Parathyroid adenoma (tissue), 2 donors: ENCODE measurements around the gene DYDC1.
"Not testable (repeated sequence)": the region's sequence is repeated elsewhere in the genome, so short reads cannot be mapped to it uniquely, and the experiment has no call there.

Experiments
- H2AFZ ChIP-seq: fragments of 300-600 bp; sonication (generic); one replicate; pipeline ENCODE4 v1.7.0; 2017; ENCODE audit warnings: antibody characterized with exemption, mild to moderate bottlenecking
- H3K27ac ChIP-seq: fragments of 300-600 bp; sonication (generic); one replicate; pipeline ENCODE4 v1.7.0; 2017
- H3K27me3 ChIP-seq: fragments of 300-600 bp; sonication (generic); one replicate; pipeline ENCODE4 v1.7.0; 2017; ENCODE audit warnings: low read length; ENCODE audit not compliant: control insufficient read depth, insufficient read depth
- H3K36me3 ChIP-seq: fragments of 300-600 bp; sonication (generic); one replicate; pipeline ENCODE4 v1.7.0; 2017; ENCODE audit warnings: low read length; ENCODE audit not compliant: control insufficient read depth, insufficient read depth
- H3K4me1 ChIP-seq: fragments of 300-600 bp; sonication (generic); one replicate; pipeline ENCODE4 v1.7.0; 2017; ENCODE audit warnings: control low read depth
- H3K4me2 ChIP-seq: fragments of 300-600 bp; sonication (generic); one replicate; pipeline ENCODE4 v1.7.0; 2017; ENCODE audit warnings: low read length
- H3K4me3 ChIP-seq: fragments of 300-600 bp; sonication (generic); one replicate; pipeline ENCODE4 v1.7.0; 2017; ENCODE audit warnings: low read depth, low read length
- H3K79me2 ChIP-seq: fragments of 300-600 bp; sonication (generic); one replicate; pipeline ENCODE4 v1.7.0; 2017; ENCODE audit warnings: control low read depth
- H3K9ac ChIP-seq: fragments of 300-600 bp; sonication (generic); one replicate; pipeline ENCODE4 v1.7.0; 2017; ENCODE audit warnings: mild to moderate bottlenecking
- H3K9me3 ChIP-seq: fragments of 300-600 bp; sonication (generic); one replicate; pipeline ENCODE4 v1.7.0; 2017; ENCODE audit warnings: low read length; ENCODE audit not compliant: control insufficient read depth
- TF ChIP-seq, protein P1 (sequence below): fragments of 300-600 bp; sonication (generic); IDR thresholded peaks from one replicate; pipeline ENCODE4 v1.7.0; 2017; ENCODE audit warnings: antibody characterized with exemption, mild to moderate bottlenecking
- donor health status: primary hyperparathyroidism.

The DYDC1 gene

DNA sequence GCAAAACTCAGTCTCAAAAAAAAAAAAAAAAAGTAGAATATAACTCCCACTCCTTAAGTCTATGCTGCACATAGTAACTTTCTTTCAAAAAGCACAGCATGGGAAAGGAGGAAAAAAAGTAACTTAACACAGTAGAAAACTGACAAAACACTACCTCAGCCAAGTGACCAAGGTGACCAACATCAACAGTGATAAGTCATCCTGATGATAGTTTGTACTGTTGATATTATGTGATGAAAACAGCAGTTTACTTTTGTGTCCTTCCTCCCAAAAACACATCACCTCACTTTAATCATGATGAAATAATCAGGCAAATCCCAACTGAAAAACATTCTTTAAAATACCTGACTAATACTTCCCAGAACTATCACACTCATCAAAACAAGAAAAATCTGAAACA lies 37.8 kb downstream of the DYDC1 start:
- TF ChIP-seq, protein P1, sequence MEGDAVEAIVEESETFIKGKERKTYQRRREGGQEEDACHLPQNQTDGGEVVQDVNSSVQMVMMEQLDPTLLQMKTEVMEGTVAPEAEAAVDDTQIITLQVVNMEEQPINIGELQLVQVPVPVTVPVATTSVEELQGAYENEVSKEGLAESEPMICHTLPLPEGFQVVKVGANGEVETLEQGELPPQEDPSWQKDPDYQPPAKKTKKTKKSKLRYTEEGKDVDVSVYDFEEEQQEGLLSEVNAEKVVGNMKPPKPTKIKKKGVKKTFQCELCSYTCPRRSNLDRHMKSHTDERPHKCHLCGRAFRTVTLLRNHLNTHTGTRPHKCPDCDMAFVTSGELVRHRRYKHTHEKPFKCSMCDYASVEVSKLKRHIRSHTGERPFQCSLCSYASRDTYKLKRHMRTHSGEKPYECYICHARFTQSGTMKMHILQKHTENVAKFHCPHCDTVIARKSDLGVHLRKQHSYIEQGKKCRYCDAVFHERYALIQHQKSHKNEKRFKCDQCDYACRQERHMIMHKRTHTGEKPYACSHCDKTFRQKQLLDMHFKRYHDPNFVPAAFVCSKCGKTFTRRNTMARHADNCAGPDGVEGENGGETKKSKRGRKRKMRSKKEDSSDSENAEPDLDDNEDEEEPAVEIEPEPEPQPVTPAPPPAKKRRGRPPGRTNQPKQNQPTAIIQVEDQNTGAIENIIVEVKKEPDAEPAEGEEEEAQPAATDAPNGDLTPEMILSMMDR = no peak
- H3K36me3 ChIP-seq = no peaks in the 10 kb centered on the region
- H3K9ac ChIP-seq = no peak overlapping the region
- no peaks in the 10 kb centered on the region for H3K4me1 ChIP-seq
- no peaks in the 10 kb centered on the region for H3K79me2 ChIP-seq
- H3K27me3 ChIP-seq = no peaks in the 10 kb centered on the region
- no peak overlapping the region for H3K27ac ChIP-seq
- H2AFZ ChIP-seq = no peak overlapping the region
- H3K4me3 ChIP-seq = no peak overlapping the region
- no peak overlapping the region for H3K4me2 ChIP-seq
- H3K9me3 ChIP-seq = no peaks in the 10 kb centered on the region

DNA sequence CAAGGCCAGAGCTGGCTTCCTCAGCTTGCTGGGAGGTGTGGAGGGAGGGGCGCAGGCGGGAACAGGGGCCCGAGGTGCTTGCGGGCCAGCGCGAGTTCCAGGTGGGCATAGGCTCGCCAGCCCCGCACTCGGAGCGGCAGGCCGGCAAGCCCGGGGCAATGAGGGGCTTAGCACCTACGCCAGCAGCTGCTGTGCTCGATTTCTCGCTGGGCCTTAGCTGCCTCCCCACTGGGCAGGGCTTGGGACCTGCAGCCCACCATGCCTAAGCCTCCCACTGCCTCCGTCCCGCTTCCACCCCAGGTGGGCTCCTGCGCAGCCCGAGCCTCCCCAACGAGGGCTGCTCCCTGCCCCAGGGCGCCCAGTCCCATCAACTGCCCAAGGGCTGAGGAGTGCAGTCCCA lies 41.2 kb downstream of the DYDC1 start:
- no peak overlapping the region for H3K4me3 ChIP-seq
- TF ChIP-seq, protein P1 = no peak

DNA sequence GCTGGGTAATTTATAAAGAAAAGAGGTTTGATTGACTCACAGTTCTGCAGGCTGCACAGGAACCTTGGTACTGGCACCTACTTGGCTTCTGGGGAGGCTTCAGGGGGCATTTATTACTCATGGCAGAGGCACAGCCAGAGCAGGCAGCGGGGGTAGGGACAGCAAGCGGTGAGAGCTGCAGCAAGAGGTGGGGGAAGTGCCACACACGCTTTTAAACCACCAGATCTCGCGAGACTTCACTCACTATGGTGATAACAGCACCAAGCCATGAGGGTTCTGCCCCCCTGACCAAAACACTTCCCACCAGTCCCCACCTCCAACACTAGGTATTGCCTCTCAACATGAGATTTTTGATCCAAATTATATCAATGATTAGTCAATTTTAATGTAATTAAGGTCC lies 43.0 kb downstream of the DYDC1 start:
- no peak overlapping the region for H2AFZ ChIP-seq
- no peaks in the 10 kb centered on the region for H3K27me3 ChIP-seq
- H3K4me3 ChIP-seq = no peak overlapping the region
- H3K36me3 ChIP-seq = no peaks in the 10 kb centered on the region
- no peak overlapping the region for H3K4me2 ChIP-seq
- H3K9me3 ChIP-seq = no peaks in the 10 kb centered on the region
- H3K79me2 ChIP-seq = no peaks in the 10 kb centered on the region
- H3K4me1 ChIP-seq = no peaks in the 10 kb centered on the region
- H3K27ac ChIP-seq = no peak overlapping the region
- TF ChIP-seq, protein P1 = no peak
- no peak overlapping the region for H3K9ac ChIP-seq

More for the DNA sequence above, 41.2 kb downstream of the DYDC1 start:
- no peaks in the 10 kb centered on the region for H3K27me3 ChIP-seq
- H3K79me2 ChIP-seq = no peaks in the 10 kb centered on the region
- no peak overlapping the region for H3K4me2 ChIP-seq
- no peak overlapping the region for H2AFZ ChIP-seq
- no peak overlapping the region for H3K9ac ChIP-seq
- H3K9me3 ChIP-seq = no peaks in the 10 kb centered on the region
- no peaks in the 10 kb centered on the region for H3K4me1 ChIP-seq
- no peak overlapping the region for H3K27ac ChIP-seq
- H3K36me3 ChIP-seq = no peaks in the 10 kb centered on the region

DNA sequence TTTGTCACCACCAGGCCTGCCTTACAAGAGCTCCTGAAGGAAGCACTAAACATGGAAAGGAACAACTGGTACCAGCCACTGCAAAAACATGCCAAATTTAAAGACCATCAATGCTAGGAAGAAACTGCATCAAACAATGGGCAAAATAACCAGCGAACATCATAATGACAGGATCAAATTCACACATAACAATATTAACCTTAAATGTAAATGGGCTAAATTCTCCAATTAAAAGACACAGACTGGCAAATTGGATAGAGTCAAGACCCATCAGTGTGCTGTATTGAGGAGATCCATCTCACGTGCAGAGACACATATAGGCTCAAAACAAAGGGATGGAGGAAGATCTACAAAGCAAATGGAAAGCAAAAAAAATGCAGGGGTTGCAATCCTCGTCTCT lies 50.6 kb downstream of the DYDC1 start:
- H3K36me3 ChIP-seq, H3K9me3 ChIP-seq, H3K79me2 ChIP-seq, H3K4me1 ChIP-seq, H3K4me3 ChIP-seq, H3K27me3 ChIP-seq, H3K4me2 ChIP-seq, H3K27ac ChIP-seq, H2AFZ ChIP-seq, H3K9ac ChIP-seq: not testable (repeated sequence)

DNA sequence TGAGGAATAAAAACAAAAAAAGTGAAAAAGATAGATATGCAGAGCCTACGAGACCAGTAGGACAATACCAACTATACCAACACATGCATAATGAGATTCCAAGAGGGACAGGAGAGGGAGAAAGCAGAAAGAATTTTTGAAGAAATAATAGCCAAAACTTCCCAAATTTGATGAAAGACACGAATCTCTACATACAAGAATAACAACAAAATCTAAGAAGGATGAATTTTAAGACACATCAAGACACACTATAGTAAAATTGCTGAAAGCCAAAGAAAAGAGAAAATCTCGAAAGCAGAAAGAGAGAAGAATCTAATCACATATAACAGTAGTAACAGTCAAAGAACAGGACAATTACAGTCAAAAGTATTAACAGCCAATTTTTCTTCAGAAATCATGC lies 59.6 kb downstream of the DYDC1 start:
- Histone ChIP-seq H3K27me3 (no peaks in the 10 kb centered on the region), H3K4me2 (no peak overlapping the region), H2AFZ (no peak overlapping the region), H3K9me3 (no peaks in the 10 kb centered on the region), H3K79me2 (no peaks in the 10 kb centered on the region), H3K9ac (no peak overlapping the region), H3K4me3 (no peak overlapping the region), H3K27ac (no peak overlapping the region), H3K36me3 (peaks cover 3% of the 10 kb centered on the region), H3K4me1 (no peaks in the 10 kb centered on the region)
- TF ChIP-seq, protein P1 = no peak
